ENCODE results near the gene RABGEF1.
"Not testable (repeated sequence)": the region's sequence is repeated elsewhere in the genome, so short reads cannot be mapped to it uniquely, and the experiment has no call there.

Gene RABGEF1

DNA sequence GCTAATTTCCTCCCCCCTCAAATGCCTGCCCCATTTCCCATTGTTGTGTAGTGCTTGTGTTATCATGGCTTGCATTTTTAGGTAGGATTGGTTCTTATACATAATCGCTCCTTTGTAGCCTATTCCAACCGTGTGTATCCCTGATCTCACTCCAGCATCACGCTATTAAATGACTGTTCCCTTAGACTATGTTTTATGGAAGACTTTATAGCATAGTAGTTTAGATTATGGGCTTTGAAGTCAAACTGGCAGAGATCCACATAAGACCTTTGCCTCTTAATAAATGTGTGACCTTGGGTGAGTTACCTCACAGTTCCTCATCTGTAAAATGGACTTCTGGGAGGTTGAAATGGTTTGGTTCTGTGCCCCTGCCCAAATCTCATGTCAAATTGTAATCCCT is 5.4 kb upstream of the RABGEF1 start:
- DNase-seq (ENCODE audit: low read depth in 2 of 3, low spot score in 2 of 3): no peak

DNA sequence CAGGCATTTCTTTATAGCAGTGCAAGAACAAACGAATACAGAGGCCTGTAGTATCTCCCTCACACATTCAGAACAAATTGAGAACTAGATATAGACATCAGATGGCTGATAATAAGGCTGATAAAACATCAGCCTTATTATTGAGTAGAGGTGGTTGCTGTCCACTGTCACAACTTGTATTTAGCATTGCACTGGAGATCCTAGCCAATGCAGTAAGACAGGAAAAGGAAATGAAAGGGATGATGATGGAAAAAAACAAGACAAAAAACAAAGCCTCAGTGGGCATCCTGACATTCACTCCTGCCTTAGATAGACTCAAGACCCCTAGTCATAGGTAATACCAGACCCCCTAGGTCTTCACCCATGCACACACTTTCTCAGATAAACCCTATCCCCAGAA is 4.7 kb upstream of the RABGEF1 start:
- no peak for DNase-seq (ENCODE audit: low read depth in 2 of 3, low spot score in 2 of 3)

DNA sequence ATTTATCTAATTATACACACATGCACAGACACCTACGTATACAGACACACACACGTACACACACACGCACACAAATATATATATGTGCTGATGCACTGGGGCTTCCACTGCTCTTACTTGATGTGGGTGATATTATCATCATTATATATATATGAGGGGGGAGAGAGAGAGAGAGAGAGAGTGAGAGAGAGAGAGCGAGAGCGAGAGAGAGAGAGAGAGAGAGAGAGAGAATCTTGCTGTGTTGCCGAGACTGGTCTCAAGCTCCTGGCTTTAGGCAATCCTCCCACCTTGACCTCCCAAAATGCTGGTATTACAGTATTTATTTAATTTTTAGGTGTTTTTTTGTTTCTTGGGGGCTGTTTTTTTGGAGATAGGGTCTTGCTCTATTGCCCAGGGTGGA is 3.6 kb upstream of the RABGEF1 start:
- DNase-seq (ENCODE audit: low read depth in 2 of 3, low spot score in 2 of 3): no peak

DNA sequence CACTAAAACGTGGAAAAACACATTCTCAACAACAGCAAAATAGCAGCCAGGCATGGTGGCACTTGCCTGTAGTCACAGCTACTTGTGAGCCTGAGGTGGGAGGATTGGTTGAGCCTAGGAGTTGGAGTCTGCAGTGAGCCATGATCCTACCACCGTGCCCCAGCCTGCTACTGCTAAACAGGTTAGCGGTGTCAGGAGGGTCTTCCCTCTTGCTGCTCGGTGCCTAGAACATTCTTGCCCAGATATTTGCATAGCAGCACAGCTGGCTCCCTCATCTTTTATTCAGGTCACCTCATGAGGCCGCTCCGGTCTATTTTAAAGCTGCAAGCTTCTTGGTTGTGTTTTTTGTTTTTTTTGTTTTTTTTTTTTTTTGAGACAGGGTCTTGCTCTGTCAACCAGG is 2.9 kb upstream of the RABGEF1 start:
- DNase-seq (ENCODE audit: low read depth in 2 of 3, low spot score in 2 of 3): no peak

DNA sequence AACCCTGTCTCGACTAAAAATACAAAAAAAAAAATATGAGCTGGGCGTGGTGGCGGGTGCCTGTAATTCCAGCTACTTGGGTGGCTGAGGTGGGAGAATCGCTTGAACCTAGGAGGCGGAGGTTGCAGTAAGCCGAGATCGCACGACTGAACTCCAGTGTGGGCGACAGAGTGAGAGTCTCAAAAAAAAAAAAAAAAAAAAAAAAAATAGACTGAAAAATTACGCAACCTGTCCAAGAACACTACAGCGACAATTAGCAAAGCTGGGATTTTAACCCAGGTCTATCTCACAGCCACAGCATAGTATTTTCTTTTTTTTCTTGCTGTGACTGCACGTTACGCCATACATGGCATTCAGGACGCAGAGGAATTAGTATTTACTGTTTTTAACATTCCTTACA is 1.1 kb upstream of the RABGEF1 start:
- DNase-seq (ENCODE audit: low read depth in 2 of 3, low spot score in 2 of 3): no peak

DNA sequence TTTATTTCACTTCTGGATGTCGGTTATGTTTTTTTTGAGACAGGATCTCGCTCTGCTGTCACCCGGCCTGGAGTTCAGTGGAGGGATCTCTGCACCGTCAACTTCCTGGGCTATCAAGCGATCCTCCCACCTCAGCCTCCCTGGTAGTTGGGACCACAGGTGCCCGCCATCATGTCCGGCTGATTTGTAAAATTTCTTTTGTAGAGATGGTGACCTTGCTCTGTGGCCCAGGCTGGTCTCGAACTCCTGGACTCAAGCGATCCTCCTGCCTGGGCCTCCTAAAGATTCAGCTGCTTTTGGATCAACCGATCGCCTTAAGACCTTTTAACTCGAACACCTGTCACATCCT is 606 bp upstream of the RABGEF1 start:
- peak in 1 of 3 experiments; percentile 2 for DNase-seq (ENCODE audit: low read depth in 2 of 3, low spot score in 2 of 3)

DNA sequence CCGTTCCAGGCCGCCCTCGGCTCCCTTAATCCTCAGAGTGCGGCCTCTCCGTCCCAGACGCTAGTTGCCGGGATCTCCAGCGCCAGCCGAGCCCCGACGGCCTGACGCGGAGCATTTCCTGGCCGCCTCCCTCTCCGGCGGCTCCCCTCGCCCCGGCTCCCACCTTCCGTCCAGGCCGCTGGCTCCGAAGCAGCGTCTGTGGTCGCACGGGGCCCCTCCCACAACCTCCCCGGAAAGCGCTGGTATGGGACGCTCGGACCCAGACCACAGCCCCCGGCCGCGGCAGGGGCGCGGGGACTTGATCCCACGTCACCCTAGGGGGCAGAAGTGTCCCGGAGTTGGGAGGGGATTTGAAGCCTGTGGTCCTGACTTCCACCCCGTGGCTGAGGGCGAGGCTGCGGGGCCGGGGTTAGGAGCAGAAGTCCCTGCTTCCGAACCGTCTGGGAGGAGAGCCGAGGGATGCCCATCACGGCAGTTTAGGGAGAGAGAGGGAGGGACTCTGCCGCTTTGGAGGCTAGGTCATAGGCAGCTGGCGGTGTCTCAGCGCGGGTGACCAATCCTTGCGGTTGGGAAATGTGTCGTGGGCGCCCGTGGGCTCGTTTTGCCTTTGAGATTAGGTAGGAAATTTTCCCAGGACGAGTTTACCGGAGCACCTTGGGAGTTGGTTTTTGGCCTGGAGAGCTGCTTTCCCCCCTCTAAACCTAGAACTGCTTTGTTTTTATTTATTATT is 612 bp downstream of the RABGEF1 start:
- peak in 2 of 3 experiments; percentile 12 to 25 for DNase-seq (ENCODE audit: low read depth in 2 of 3, low spot score in 2 of 3)

DNA sequence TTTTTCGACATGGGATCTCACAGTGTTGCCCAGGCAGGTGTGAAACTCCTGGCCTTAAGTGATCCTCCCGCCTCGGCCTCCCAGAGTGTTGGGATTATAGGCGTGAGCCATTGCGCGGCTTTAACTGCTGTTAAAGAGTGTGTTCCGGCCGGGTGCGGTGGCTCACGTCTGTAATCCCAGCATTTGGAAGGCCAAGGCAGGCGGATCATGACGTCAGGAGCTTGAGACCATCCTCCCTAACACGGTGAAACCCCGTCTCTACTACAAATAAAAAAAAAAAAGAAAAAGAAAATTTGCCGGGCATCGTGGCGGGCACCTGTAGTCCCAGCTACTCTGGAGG is 1.1 kb downstream of the RABGEF1 start:
- no peak for DNase-seq (ENCODE audit: low read depth in 2 of 3, low spot score in 2 of 3)

DNA sequence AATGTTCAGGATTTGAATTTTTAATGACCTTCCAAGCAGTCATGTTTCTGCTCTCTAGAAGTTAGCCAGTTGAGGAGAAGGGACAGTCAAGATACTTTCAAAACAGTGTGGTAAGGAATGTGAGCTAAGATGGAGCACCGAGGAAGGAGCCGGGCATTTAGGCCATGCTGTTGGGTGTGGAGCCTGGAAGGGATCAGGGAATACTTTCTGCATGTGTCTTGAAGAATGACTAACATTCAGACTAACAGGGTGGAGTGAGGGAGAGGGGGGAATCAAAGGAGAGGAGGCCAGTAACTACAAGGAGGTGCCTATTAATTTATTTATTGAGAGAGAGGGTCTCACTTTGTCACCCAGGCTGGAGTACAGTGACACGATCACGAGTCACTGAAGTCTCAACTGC is 1.8 kb downstream of the RABGEF1 start:
- DNase-seq (ENCODE audit: low read depth in 2 of 3, low spot score in 2 of 3): not testable (repeated sequence)

DNA sequence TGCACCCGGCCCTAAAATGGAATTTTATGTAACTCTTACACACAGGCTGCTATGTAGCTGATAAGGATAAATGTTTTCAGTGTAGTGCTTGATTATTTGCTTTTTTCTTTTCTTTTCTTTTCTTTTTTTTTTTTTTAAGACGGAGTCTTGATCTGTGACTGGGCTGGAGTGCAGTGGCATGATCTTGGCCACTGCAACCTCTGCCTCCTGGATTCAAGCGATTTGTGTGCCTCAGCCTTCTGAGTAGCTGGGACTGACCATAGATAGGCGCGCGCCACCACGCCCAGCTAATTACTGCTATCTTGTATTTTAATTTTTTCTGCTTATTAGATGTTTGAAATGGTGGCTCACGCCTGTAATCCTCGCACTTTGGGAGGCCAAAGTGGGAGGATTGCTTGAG is 3.4 kb downstream of the RABGEF1 start:
- no peak for DNase-seq (ENCODE audit: low read depth in 2 of 3, low spot score in 2 of 3)

DNA sequence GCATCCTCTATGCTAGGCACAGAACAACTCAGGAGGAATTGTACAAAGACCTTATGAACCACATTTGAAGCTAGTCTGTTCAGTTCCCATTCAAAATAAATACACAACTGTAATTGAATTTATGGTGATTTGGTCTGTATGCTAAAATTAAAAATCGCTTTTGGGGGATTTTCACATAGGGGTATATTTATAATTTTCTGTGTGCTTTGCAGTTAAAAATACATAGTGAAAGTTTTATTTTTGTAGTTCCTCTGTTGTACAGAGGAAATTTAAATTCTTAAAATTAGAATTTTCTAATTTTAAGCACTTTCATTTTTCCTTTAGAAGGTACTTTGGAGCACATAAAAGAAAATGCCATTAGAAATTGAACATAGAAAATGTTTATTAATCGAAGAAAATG is 6.9 kb downstream of the RABGEF1 start:
- DNase-seq (ENCODE audit: low read depth in 2 of 3, low spot score in 2 of 3): no peak

DNA sequence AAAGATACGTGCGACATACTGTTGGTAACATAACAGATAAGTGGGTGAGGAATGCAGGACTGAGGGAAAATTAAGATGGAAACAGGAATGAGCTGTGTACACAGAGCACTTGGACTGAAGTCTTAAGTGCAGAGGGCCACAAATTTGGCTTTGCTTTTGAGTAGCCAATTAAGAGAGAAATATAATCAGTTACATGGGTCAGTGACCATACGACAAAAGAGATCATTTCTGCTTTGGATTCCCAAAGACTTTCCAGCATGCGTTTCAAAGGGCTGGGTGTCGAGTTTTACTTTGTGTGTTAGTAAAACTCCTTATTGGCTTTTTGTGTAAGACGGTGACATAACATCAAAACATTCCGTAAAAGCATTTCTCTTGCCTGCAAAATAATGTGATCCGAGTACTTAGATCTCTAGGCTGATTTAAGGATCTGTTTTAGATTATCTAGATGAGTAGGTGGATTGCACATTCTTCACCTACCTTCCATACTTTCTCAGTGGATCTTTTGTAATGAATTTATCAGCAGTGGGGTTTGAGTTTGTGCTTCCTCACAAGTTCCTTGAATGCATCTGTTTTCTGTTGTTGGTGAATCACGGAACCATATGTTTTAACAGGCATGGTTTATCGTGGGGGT is 7.5 kb downstream of the RABGEF1 start:
- DNase-seq (ENCODE audit: low read depth in 2 of 3, low spot score in 2 of 3): no peak

DNA sequence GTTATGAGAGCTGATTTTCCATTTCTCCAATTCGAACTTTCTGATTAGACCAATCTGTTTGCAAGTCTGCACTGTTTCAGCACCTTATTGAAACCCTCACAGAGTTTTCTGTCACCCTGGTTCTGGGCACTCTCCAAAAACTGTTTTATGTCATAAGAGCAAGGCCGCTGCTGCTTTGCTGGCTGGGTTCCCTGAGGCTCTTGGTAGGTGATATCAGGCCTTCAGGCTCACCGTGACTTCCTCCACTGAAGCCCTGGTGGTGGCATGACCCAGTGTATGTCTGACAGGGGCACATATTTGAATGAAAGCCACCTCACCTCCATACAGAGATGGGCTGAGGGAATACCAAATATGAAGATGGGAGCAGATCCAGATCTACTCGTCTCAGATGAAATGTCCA is 8.3 kb downstream of the RABGEF1 start:
- DNase-seq (ENCODE audit: low read depth in 2 of 3, low spot score in 2 of 3): no peak

DNA sequence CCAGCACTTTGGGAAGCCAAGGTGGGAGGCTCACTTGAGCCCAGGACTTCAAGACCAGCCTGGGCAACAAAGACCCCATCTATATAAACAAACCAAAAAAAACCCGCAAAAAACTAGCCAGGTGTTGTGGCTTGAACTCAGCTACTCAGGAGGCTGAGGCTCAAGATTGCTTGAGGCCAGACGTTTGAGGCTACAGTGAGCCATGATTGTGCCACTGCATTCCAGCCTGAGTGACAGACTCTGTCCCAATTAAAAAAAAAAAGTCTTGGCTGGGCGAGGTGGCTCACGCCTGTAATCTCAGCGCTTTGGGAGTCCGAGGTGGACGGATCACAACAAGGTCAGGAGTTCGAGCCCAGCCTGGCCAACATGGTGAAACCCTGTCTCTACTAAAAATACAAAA is 11.4 kb downstream of the RABGEF1 start:
- DNase-seq (ENCODE audit: low read depth in 2 of 3, low spot score in 2 of 3): no peak

DNA sequence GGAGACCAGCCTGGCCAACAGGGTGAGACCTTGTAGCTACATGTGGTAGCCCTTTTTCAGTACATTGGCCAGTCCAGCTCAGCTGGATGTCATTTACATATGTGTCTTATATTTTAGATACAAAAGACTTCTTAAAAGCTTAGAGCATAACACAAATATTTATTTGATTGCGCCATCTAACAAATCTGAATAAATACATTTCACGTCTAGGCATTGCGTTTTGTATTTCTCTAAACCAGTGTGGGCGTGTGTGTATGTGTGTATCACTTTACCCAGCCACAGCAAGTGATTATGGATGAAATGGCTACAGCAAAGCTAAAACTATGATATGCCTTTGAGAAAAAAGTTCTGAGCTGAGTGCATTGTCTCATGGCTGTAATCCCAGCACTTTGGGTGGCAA is 14.0 kb downstream of the RABGEF1 start:
- no peak for DNase-seq (ENCODE audit: low read depth in 2 of 3, low spot score in 2 of 3)

DNA sequence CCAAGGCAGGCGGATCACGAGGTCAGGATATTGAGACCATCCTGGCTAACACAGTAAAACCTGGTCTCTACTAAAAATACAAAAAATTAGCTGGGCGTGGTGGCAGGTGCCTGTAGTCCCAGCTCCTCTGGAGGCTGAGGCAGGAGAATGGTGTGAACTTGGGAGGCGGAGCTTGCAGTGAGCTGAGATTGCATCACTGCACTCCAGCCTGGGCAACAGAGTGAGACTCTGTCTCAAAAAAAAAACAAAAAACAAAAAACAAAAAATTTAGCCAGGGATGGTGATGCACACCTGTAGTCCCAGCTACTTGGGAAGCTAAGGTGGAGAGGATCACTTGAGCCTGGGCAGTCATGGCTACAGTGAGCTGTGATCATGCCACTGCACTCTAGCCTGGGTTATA is 14.5 kb downstream of the RABGEF1 start:
- not testable (repeated sequence) for DNase-seq (ENCODE audit: low read depth in 2 of 3, low spot score in 2 of 3)

DNA sequence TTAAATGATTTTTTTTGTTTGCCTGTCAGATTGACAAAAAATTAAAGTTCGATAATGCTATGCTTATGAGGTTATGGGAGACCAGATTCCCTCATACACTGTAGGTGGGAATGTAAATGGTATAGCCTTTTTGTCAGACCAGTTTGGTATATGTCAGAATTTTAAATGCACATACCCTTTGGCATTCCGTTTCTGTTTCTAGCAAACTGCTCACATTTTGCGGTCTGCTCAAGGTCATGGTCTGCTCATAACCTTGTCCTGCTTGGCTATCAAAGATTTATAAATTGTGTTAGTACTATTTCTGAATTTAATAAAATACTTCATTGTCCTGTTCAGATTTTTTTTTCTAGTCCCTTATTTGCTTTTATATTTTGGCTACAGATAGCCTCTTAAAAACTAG is 15.7 kb downstream of the RABGEF1 start:
- DNase-seq (ENCODE audit: low read depth in 2 of 3, low spot score in 2 of 3): not testable (repeated sequence)

DNA sequence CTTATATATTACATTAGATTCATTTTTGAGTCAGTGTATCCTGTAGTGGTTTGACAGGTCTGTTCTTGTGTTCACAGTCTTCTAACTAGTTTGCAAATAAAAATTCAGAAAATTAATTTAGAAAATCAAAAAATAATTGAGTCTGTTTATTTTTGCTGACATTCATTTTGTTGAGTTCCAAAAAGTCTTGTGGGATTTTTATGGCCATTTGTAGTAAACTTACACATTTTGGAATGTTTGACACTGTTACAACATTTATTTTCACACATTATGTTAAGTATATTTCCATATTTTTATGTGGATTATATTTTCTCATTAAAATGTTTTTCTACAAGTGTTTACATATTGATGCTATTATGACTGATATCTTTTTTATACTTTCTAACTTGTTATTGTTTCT is 16.4 kb downstream of the RABGEF1 start:
- no peak for DNase-seq (ENCODE audit: low read depth in 2 of 3, low spot score in 2 of 3)

DNA sequence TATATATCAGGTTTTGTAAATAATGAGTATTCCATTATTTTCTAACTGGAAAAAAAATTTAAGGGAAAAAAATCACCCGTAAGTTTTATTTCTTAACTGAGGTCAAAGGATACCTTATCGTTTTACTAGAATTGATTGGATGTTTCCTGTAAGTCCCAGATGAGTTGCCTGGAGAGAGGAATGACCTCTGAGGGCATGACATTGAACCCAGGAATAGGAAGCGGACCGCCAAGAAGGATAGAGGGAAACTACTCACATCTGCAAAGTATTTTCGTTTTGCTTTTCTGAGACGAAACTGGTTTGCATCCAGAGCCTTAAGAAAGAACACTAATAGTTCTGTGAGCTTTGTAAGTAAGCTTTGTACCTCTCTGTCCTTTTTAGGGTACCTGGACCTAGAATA is 17.4 kb downstream of the RABGEF1 start:
- DNase-seq (ENCODE audit: low read depth in 2 of 3, low spot score in 2 of 3): no peak

DNA sequence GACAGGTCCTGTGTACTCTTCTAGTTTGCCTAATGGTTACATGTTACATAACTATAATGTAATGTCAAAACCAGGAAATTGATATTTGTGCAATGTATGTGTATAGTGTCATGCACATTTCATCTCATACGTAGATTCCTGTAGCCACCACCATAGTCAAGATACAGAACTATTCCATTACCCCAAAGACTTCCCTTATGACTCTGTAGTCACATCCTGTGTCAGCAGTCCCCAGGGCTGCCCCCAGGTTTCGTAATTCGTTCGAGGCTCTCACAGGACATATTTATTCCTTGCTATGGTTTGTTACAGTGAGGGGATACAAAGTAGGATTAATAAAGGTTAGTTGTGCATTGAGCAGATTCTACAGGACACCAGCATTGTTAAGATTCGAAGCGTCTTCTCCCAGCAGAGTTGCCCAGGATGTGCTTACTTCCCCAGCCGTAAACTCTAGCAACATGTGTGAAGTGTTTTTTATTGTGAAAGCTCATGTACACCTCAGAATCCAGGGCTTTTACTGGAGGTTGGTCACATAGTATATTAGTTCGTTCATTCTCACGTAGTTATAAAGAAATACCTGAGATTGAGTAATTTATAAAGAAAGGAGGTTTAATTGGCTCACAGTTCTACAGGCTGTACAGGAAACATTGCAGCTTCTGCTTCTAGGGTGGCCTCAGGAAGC is 18.6 kb downstream of the RABGEF1 start:
- no peak for DNase-seq (ENCODE audit: low read depth in 2 of 3, low spot score in 2 of 3)

DNA sequence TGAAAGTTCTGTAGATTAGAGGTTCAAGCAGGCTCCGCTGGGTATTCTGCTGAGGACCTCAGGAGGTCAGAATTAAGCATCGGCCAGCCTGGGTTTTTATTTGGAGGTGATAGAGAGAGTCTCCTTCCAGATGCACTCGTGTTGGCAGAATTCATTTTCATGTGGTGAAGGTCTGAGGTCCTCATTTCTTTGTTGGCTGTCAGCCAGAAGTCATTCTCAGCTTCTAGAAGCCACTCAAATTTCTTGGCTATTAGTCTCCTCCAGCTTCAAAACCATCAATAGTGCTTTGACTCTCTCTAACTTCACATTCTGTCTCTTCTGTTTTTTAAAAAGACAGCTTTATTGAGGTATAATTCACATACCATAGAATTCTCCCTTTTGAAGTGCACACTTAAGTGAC is 22.6 kb downstream of the RABGEF1 start:
- DNase-seq (ENCODE audit: low read depth in 2 of 3, low spot score in 2 of 3): not testable (repeated sequence)

DNA sequence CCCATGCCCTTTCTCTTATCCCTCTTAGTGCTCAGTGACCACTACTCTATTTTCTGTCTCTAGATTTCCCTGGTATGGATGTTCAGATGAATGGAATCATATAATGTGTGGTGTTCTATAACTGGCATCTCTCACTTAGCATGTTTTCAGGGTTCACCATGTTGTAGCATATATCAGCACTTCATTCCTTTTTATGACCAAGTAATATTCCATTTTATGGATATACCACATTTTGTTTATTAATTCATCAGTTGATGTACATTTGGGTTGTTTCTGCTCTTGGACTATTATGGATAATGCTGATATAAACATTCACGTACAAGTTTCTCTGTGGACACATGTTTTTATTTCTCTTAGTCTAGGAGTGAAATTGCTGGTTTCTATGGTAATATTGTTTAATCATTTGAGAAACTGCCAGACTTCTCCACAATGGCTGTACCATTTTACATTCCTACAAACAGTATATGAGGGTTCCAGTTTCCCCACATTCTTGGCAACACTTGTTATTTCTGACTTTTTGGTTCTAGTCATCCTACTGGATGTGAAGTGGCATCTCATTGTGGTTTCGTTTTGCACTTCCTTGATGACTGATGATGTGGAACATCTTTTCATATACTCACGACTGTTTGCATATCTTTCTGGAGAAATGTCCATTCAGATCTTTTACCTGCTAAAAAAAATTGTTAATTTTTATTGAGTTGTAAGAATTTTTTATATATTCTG is 23.3 kb downstream of the RABGEF1 start:
- DNase-seq (ENCODE audit: low read depth in 2 of 3, low spot score in 2 of 3): not testable (repeated sequence)

Data from activated CD8-positive, alpha-beta memory T cell treated with anti-CD3 and anti-CD28 coated beads for 48 hours (primary cell).